ENCODE results near the gene ZNF90.
"Not testable (repeated sequence)": the region's sequence is repeated elsewhere in the genome, so short reads cannot be mapped to it uniquely, and the experiment has no call there.

ZNF90 gene

DNA sequence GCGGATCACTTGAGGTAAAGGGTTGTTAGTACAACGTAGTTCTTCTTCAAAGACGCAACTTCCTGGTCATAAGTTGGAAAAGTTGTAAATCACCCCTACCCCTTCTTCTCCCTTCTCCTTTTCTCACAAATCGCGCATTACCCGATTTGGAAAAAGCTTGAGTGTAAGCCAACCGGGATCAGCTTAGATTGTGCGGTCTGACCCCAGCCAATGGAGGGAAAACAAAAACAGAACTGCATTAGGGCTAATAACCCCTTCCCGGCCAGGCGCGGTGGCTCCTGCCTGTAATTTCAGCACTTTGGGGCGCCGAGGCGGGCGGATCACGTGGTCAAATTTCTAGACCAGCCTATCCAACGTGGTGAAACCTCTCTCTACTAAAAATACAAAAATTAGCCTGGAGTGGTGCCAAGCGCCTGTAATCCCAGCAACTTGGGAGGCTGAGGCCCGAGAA, 806 bp downstream of the ZNF90 start:
- H3K27ac Mint-ChIP-seq, result peak overlapping the region; percentile 54

DNA sequence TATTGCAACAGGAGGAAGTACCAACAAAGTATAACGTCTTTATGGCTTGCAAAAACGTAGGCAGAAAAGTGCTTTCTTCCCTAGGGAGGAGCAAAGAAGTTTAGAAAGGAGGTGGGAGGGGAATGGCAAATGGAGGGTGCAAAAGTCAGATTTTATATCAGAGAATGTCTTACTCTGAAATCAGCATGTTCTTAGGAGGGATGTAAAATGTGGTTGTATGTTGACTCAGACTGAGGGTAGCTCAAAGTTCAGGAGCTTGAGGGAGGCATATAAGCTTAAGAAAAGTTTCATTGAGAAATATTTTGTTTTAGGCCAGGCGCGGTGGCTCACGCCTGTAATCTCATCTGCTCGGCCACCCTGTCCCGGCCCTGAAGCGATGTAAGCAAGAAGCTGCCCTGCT, 1.7 kb downstream of the ZNF90 start:
- Mint-ChIP-seq H3K27ac (no peak overlapping the region), H3K4me3 (peak overlapping the region; percentile 91), H3K36me3 (peaks cover 6% of the 10 kb centered on the region), H3K9me3 (no peaks in the 10 kb centered on the region), H3K4me1 (peaks cover 5% of the 10 kb centered on the region)
- ATAC-seq (no peak), DNase-seq (ENCODE audit: low spot score in 2 of 2) (no peak)

More for the DNA sequence above, 806 bp downstream of the ZNF90 start:
- H3K36me3 Mint-ChIP-seq, result peaks cover 6% of the 10 kb centered on the region
- ATAC-seq (no peak), DNase-seq (ENCODE audit: low spot score in 2 of 2) (peak in 1 of 2 donors; percentile 49)
- H3K4me1 Mint-ChIP-seq, result peaks cover 5% of the 10 kb centered on the region
- no peaks in the 10 kb centered on the region for H3K9me3 Mint-ChIP-seq
- peak overlapping the region; percentile 91 for H3K4me3 Mint-ChIP-seq

DNA sequence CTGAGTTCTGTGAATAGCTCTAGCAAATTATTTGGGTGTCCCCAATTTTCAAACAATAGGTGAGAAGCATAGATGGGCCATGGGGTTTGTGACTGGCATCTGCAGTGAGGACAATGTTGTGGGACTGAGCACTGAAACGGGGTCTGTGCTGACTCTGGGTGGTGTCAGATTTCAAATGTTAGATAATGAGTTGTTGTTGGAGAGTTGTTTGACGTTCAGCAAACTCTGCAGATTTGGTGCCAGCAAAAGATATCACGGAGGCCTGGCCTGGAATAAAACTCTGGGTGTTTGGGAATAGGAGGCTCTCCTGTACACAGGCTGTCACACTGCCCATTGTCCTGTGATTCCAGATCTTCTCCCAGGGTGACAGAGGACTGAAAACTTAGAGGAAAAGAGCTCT, 2.9 kb downstream of the ZNF90 start:
- H3K9me3 Mint-ChIP-seq, result no peaks in the 10 kb centered on the region
- H3K4me1 Mint-ChIP-seq, result peaks cover 5% of the 10 kb centered on the region
- H3K36me3 Mint-ChIP-seq, result peaks cover 6% of the 10 kb centered on the region
- DNase-seq (ENCODE audit: low spot score in 2 of 2) (no peak), ATAC-seq (no peak)
- H3K4me3 Mint-ChIP-seq, result no peak overlapping the region
- no peak overlapping the region for H3K27ac Mint-ChIP-seq

DNA sequence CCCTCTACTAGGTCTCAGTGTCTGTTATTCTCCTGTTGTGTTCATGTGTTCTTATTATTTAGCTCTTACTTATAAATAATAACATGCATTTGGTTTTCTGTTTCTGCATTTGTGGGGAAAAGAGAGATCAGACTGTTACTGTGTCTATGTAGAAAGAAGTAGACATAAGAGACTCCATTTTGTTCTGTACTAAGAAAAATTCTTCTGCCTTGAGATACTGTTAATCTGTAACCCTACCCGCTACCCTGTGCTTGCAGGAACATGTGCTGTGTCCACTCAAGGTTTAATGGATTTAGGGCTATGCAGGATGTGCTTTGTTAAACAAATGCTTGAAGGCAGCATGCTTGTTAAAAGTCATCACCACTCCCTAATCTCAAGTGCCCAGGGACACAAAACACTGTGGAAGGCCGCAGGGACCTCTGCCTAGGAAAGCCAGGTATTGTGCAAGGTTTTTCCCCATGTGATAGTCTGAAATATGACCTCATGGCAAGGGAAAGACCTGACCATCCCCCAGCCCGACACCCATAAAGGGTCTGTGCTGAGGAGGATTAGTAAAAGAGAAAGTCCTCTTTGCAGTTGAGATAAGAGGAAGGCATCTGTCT, 4.5 kb downstream of the ZNF90 start:
- not testable (repeated sequence) for H3K4me1 Mint-ChIP-seq; H3K36me3 Mint-ChIP-seq; ATAC-seq; H3K9me3 Mint-ChIP-seq; DNase-seq (ENCODE audit: low spot score in 2 of 2); H3K27ac Mint-ChIP-seq; H3K4me3 Mint-ChIP-seq

DNA sequence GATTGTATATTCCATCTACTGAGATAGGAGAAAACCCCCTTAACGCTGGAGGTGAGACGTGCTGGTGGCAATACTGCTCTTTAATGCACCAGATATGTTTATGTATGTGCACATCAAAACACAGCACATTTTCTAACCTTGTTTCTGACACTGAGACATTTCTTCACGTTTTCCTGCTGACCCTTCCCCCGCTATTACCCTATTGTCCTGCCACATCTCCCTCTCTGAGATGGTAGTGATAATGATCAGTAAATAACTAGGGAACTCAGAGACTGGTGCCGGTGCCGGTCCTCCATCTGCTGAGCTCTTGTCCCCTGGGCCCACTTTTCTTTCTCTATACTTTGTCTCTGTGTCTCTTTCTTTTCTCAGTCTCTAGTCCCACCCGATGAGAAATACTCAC, 5.1 kb downstream of the ZNF90 start:
- not testable (repeated sequence) for ATAC-seq; H3K4me3 Mint-ChIP-seq; DNase-seq (ENCODE audit: low spot score in 2 of 2); H3K4me1 Mint-ChIP-seq; H3K9me3 Mint-ChIP-seq; H3K27ac Mint-ChIP-seq; H3K36me3 Mint-ChIP-seq

DNA sequence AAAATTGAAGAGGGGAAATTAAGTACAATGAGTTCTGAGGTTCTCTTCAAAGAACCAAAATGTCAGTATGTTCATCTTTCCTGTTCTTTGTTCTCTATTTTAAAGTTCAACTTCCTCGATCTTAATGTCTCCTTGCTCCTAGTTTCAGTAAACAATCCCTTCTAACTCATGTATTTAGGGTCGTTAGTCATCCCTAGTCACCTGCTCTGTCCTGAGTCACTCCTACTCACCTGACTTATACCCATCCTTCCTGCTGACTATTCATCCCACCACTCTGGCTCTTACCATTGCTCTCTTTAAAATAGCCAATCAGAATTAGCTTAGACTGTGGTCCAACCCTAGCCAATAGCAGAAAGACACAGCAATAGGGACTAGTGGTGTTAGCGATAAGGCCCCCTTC, 24.3 kb downstream of the ZNF90 start:
- Mint-ChIP-seq H3K9me3 (peaks cover 12% of the 10 kb centered on the region), H3K27ac (no peak overlapping the region)

DNA sequence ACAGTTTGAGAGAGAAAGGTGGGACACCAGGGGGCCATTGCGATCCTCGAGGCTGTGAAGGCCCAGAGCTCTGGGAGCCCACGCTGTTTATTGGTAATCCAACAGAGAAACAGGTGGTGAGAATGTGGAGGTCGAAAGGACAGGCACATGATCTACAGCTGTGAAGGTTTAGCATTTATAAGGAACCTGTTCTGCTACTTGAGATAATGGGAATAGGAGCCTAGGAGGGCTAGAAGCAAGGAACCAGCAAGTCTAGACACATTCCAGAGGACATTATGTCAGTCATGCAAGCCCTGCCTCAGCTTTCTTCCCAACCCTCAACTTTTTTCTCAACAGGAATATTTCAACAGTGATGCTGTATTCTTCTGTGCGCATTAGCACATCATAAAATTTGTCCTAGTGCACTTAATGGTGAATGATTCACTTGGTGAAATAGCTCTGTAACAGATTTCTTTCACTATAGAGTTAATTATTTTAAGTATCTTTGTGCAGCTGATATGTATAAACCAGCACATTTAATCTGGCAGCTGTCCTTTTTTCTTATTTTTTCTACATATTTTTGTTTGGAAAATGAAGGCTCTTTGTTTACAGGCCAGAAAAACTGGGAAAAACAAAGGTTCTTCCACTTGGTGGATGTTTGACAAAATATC, 25.4 kb downstream of the ZNF90 start:
- H3K36me3 Mint-ChIP-seq, result no peaks in the 10 kb centered on the region
- no peak for DNase-seq (ENCODE audit: low spot score in 2 of 2)
- no peak for ATAC-seq
- no peaks in the 10 kb centered on the region for H3K4me1 Mint-ChIP-seq
- H3K27ac Mint-ChIP-seq, result no peak overlapping the region
- H3K9me3 Mint-ChIP-seq, result peaks cover 12% of the 10 kb centered on the region
- H3K4me3 Mint-ChIP-seq, result no peak overlapping the region

More for the DNA sequence above, 24.3 kb downstream of the ZNF90 start:
- H3K4me3 Mint-ChIP-seq, result no peak overlapping the region
- H3K36me3 Mint-ChIP-seq, result no peaks in the 10 kb centered on the region
- ATAC-seq, result no peak
- H3K4me1 Mint-ChIP-seq, result no peaks in the 10 kb centered on the region
- DNase-seq (ENCODE audit: low spot score in 2 of 2), result no peak

DNA sequence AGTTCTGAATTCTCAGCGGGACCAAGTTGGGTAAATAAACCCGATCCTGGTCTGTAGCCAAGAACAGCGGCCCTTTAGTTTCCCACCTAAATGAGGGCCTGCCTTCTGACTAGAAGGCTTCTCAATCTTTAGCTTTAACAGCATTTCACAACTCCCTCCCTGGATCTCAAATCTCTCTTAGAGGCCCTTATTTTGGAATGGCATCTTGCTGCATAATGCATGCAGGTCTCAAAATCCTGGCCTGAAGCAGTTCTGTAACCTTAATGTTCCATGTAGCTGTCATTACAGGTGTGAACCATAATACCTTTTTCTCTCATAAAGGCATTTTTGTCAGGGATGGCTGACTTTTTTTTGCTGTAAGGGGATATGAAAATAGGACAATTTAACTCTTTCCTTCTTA, 29.5 kb downstream of the ZNF90 start:
- no peak for ATAC-seq
- H3K27ac Mint-ChIP-seq, result no peak overlapping the region
- peaks cover 3% of the 10 kb centered on the region for H3K9me3 Mint-ChIP-seq
- DNase-seq (ENCODE audit: low spot score in 2 of 2), result no peak
- H3K4me1 Mint-ChIP-seq, result no peaks in the 10 kb centered on the region
- no peaks in the 10 kb centered on the region for H3K36me3 Mint-ChIP-seq
- H3K4me3 Mint-ChIP-seq, result no peak overlapping the region

DNA sequence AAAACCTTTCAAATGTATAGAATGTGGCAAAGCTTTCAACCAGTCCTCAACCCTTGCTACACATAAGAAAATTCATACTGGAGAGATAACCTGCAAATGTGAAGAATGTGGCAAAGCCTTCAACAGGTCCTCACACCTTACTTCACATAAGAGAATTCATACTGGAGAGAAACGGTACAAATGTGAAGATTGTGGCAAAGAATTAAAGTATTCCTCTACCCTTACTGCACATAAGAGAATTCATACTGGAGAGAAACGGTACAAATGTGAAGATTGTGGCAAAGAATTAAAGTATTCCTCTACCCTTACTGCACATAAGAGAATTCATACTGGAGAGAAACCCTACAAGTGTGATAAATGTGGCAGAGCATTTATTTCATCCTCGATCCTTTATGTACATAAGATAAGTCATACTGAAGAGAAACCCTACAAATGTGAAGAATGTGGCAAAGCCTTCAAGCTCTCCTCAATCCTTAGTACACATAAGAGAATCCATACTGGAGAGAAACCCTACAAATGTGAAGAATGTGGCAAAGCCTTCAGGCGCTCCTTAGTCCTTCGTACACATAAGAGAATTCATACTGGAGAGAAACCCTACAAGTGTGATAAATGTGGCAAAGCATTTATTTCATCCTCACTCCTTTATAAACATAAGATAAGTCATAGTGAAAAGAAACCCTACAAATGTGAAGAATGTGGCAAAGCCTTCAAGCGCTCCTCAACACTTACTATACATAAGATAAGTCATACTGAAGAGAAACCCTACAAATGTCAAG, 40.5 kb downstream of the ZNF90 start:
- ATAC-seq; H3K36me3 Mint-ChIP-seq; H3K4me3 Mint-ChIP-seq; H3K27ac Mint-ChIP-seq; H3K4me1 Mint-ChIP-seq; DNase-seq (ENCODE audit: low spot score in 2 of 2): not testable (repeated sequence)
- H3K9me3 Mint-ChIP-seq, result peaks cover 25% of the 10 kb centered on the region

DNA sequence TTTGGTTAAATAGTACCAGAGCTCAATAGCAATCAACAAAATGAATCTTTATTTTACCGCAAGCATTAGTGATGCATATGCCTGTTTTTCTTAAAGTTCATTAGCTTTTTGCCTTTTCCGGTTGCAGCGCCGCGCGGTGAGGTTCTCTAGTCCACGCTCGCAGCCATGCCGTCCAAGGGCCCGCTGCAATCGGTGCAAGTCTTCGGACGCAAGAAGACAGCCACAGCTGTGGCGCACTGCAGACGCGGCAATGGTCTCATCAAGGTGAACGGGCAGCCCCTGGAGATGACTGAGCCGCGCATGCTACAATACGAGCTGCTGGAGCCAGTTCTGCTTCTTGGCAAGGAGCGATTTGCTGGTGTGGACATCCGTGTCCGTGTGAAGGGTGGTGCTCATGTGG, 47.1 kb downstream of the ZNF90 start:
- no peaks in the 10 kb centered on the region for H3K36me3 Mint-ChIP-seq
- peaks cover 12% of the 10 kb centered on the region for H3K9me3 Mint-ChIP-seq
- no peak overlapping the region for H3K4me3 Mint-ChIP-seq
- H3K27ac Mint-ChIP-seq, result no peak overlapping the region
- ATAC-seq, result no peak
- no peaks in the 10 kb centered on the region for H3K4me1 Mint-ChIP-seq
- no peak for DNase-seq (ENCODE audit: low spot score in 2 of 2)

DNA sequence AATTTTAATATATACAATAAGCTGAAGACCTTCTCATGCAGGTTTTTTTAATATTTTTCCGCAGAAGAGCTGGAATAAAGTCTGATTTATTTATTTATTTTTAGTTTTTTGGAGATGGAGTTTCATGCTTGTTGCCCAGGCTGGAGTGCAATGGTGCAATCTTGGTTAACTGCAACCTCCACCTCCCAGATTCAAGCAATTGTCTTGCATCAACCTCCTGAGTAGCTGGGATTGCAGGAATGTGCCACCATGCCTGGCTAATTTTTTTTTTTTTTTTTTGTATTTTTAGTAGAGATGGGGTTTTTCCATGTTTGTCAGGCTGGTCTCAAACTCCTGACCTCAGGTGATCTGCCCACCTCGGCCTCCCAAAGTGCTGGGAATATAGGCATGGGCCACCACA, 55.1 kb downstream of the ZNF90 start:
- not testable (repeated sequence) for ATAC-seq; H3K9me3 Mint-ChIP-seq; H3K27ac Mint-ChIP-seq; DNase-seq (ENCODE audit: low spot score in 2 of 2); H3K4me1 Mint-ChIP-seq; H3K4me3 Mint-ChIP-seq; H3K36me3 Mint-ChIP-seq

DNA sequence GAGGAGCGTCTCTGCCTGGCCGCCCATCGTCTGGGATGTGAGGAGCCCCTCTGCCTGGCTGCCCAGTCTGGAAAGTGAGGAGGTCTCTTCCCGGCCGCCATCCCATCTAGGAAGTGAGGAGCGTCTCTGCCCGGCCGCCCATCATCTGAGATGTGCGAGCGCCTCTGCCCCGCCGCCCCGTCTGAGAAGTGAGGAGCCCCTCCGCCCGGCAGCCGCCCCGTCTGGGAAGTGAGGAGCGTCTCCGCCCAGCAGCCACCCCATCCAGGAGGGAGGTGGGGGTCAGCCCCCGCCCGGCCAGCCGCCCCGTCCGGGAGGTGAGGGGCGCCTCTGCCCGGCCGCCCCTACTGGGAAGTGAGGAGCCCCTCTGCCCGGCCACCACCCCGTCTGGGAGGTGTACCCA, 59.9 kb downstream of the ZNF90 start:
- H3K9me3 Mint-ChIP-seq; H3K36me3 Mint-ChIP-seq; H3K27ac Mint-ChIP-seq; ATAC-seq; H3K4me1 Mint-ChIP-seq; DNase-seq (ENCODE audit: low spot score in 2 of 2); H3K4me3 Mint-ChIP-seq: not testable (repeated sequence)

DNA sequence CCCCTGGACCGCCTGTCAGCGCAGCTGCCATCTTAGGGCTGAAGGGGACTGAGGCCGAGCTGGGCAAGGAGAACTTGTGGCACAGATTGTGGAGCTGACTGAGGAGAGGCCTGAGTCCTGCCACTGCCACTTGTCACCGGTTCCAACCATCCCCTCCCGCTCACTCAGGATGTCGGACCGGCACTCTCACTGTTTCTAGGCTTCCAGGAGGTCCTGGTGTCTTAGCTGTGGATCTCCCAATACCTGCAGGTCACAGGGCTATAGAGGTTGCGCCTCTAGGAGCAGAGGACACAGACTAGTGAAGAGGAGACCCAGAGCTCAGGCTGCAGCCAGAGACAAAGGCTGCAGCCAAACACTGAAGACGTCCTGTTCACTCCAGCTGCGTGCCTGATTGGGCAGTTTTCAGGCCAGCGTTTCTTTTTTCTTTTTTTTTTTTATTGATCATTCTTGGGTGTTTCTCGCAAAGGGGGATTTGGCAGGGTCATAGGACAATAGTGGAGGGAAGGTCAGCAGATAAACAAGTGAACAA, 73.9 kb downstream of the ZNF90 start:
- no peaks in the 10 kb centered on the region for H3K9me3 Mint-ChIP-seq
- ATAC-seq (no peak), DNase-seq (ENCODE audit: low spot score in 2 of 2) (no peak)
- no peak overlapping the region for H3K27ac Mint-ChIP-seq
- no peak overlapping the region for H3K4me3 Mint-ChIP-seq
- no peaks in the 10 kb centered on the region for H3K4me1 Mint-ChIP-seq
- H3K36me3 Mint-ChIP-seq, result no peaks in the 10 kb centered on the region

DNA sequence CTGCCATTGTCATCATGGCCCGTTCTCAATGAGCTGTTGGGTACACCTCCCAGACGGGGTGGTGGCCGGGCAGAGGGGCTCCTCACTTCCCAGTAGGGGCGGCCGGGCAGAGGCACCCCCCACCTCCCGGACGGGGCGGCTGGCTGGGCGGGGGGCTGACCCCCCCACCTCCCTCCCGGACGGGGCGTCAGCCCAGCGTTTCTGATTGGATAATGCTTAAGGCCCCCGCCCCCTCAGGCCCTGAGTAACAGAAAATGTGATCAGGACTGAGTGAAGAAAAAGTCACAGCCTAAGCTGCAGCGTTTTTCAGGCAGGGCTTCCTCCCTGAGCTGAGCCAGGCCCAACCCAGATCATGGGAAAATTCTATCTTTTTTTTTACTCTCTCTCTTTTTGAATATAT, 74.7 kb downstream of the ZNF90 start:
- not testable (repeated sequence) for H3K4me1 Mint-ChIP-seq; H3K4me3 Mint-ChIP-seq; H3K9me3 Mint-ChIP-seq; H3K36me3 Mint-ChIP-seq; ATAC-seq; H3K27ac Mint-ChIP-seq; DNase-seq (ENCODE audit: low spot score in 2 of 2)

DNA sequence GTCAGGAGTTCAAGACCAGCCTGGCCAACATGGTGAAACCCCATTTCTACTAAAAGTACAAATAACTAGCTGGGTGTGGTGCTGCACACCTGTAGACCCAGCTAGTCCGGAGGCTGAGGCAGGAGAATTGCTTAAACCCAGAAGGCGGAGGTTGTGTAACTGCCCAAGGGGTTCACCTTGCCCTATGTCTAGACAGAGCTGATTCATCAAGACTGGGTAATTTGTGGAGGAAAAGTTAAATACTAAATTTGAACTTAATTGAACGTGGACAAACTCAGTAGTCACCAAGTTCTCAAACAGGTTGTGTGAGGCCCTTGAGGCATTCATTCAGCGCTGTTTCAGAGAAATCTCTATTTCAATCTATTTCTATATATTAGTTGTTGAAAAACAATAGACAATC, 75.5 kb downstream of the ZNF90 start:
- no peaks in the 10 kb centered on the region for H3K9me3 Mint-ChIP-seq
- H3K27ac Mint-ChIP-seq, result no peak overlapping the region
- H3K4me1 Mint-ChIP-seq, result no peaks in the 10 kb centered on the region
- no peak overlapping the region for H3K4me3 Mint-ChIP-seq
- DNase-seq (ENCODE audit: low spot score in 2 of 2), result no peak
- no peaks in the 10 kb centered on the region for H3K36me3 Mint-ChIP-seq
- no peak for ATAC-seq

DNA sequence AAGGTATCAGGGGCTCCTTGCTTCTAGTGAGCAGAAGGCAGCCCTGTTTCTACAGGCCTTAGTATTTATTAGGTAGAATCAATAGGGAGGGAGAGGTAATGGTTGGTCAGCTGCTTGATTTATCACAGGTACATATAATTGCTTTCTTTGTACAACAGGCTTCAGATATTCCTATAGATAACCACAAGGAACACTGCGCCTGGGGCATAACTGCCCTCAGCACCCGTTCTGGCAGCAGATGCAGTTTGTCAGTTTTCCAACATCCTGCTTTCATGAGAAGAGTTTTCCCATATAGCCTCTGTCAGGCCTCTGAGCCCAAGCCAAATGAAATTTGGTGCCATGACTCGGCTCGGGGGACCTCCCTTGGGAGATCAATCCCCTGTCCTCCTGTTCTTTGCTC, 76.8 kb downstream of the ZNF90 start:
- no peak overlapping the region for H3K4me3 Mint-ChIP-seq
- H3K27ac Mint-ChIP-seq, result no peak overlapping the region
- H3K9me3 Mint-ChIP-seq, result no peaks in the 10 kb centered on the region
- no peak for ATAC-seq
- no peaks in the 10 kb centered on the region for H3K4me1 Mint-ChIP-seq
- no peaks in the 10 kb centered on the region for H3K36me3 Mint-ChIP-seq
- DNase-seq (ENCODE audit: low spot score in 2 of 2), result no peak
